CD14-positive monocyte (primary cell): Measurements from ENCODE around the gene OXCT2. TPM values are rescaled to one million over a fixed set of nuclear protein-coding genes. Genes with fewer than 3 reads are reported as not detected.

ENCODE experiments used
- DNase-seq, 3 donors: peaks; one replicate each; pipeline ENCODE4 v3.0.0-alpha.2; 2011 to 2022
- H2AFZ ChIP-seq: 2 replicates; pipeline ENCODE4 v1.6.0; 2012; ENCODE audit warnings: mild to moderate bottlenecking, low read depth, low read length, inconsistent platforms; ENCODE audit not compliant: insufficient read depth, poor library complexity, severe bottlenecking
- H3K27ac ChIP-seq, 2 donors: 1 replicate in 1 of 2; 2 replicates in 1 of 2; pipeline ENCODE4 v1.5.1; 2012 to 2013; ENCODE audit warnings: low read length in 2 of 2, control low read depth in 1 of 2, inconsistent platforms in 1 of 2, low read depth in 1 of 2, mild to moderate bottlenecking in 1 of 2
- H3K27me3 ChIP-seq, 2 donors: one replicate each; pipeline versions ENCODE4 v1.6.0 to v1.6.1; 2011 to 2013; ENCODE audit warnings: low read length in 2 of 2; ENCODE audit not compliant: control insufficient read depth in 2 of 2, insufficient read depth in 2 of 2
- H3K36me3 ChIP-seq, 2 donors: replicated peaks in 1 of 2; 1 replicate in 1 of 2; 2 replicates in 1 of 2; pipeline versions ENCODE4 v1.5.1 to v1.6.1; 2012 to 2013; ENCODE audit warnings: low read length in 2 of 2, control low read depth in 1 of 2, inconsistent platforms in 1 of 2, mild to moderate bottlenecking in 1 of 2; ENCODE audit not compliant: insufficient read depth in 2 of 2, control insufficient read depth in 1 of 2
- H3K4me1 ChIP-seq, 2 donors: 1 replicate in 1 of 2; 2 replicates in 1 of 2; pipeline versions ENCODE4 v1.5.1 to v1.6.1; 2012 to 2013; ENCODE audit warnings: low read length in 2 of 2, control low read depth in 1 of 2, inconsistent platforms in 1 of 2, mild to moderate bottlenecking in 1 of 2, moderate library complexity in 1 of 2; ENCODE audit not compliant: insufficient read depth in 2 of 2, control insufficient read depth in 1 of 2
- H3K4me2 ChIP-seq: replicated peaks from 2 replicates; pipeline ENCODE3; 2012; ENCODE audit warnings: low read length, moderate library complexity, mild to moderate bottlenecking; ENCODE audit not compliant: poor library complexity, severe bottlenecking; ENCODE audit errors: extremely low read depth
- H3K4me3 ChIP-seq, 3 experiments: fragments of 200-600 bp in 1 of 3; sonication (generic) in 1 of 3; replicated peaks in 1 of 3; 1 replicate in 2 of 3; 2 replicates in 1 of 3; pipeline ENCODE4 v1.5.1; 2011 to 2013; ENCODE audit warnings: low read length in 3 of 3, mild to moderate bottlenecking in 3 of 3, control low read depth in 2 of 3, low read depth in 2 of 3, inconsistent platforms in 1 of 3, moderate library complexity in 1 of 3
- H3K79me2 ChIP-seq: 2 replicates; pipeline ENCODE4 v1.6.0; 2012; ENCODE audit warnings: mild to moderate bottlenecking, control low read depth, inconsistent platforms, low read length, moderate library complexity; ENCODE audit not compliant: insufficient read depth
- H3K9ac ChIP-seq: 2 replicates; pipeline ENCODE4 v1.6.0; 2017; ENCODE audit warnings: low read length, mild to moderate bottlenecking; ENCODE audit not compliant: insufficient read depth, poor library complexity, severe bottlenecking
- H3K9me3 ChIP-seq, 2 donors: replicated peaks in 1 of 2; 1 replicate in 1 of 2; 2 replicates in 1 of 2; pipeline versions ENCODE4 v1.5.1 to v1.6.1; 2012 to 2013; ENCODE audit warnings: low read length in 2 of 2, control low read depth in 1 of 2; ENCODE audit not compliant: control insufficient read depth in 1 of 2, insufficient read depth in 1 of 2
- H4K20me1 ChIP-seq: 2 replicates; pipeline ENCODE4 v1.6.0; 2012; ENCODE audit warnings: mild to moderate bottlenecking, low read length, control low read depth, moderate library complexity; ENCODE audit not compliant: insufficient read depth
- H3K27ac Mint-ChIP-seq, 7 donors: one replicate each; pipeline ENCODE4 v1.8.0; 2020; ENCODE audit warnings: mild to moderate bottlenecking in 7 of 7, mixed read lengths in 7 of 7, moderate library complexity in 6 of 7, inconsistent platforms in 2 of 7
- H3K27me3 Mint-ChIP-seq, 3 donors: one replicate each; pipeline ENCODE4 v1.8.0; 2021 to 2022; ENCODE audit warnings: low read depth in 3 of 3, mild to moderate bottlenecking in 3 of 3, mixed read lengths in 3 of 3, moderate library complexity in 3 of 3, inconsistent platforms in 1 of 3
- H3K36me3 Mint-ChIP-seq, 2 donors: one replicate each; pipeline ENCODE4 v1.8.0; 2020; ENCODE audit warnings: mixed read lengths in 2 of 2, inconsistent platforms in 1 of 2, mild to moderate bottlenecking in 1 of 2
- H3K4me1 Mint-ChIP-seq: one replicate; pipeline ENCODE4 v1.8.0; 2020; ENCODE audit warnings: mild to moderate bottlenecking, mixed read lengths
- H3K4me3 Mint-ChIP-seq, 2 donors: one replicate each; pipeline ENCODE4 v1.8.0; 2020; ENCODE audit warnings: mild to moderate bottlenecking in 2 of 2, mixed read lengths in 2 of 2, moderate library complexity in 1 of 2
- H3K9me3 Mint-ChIP-seq, 7 donors: one replicate each; pipeline ENCODE4 v1.8.0; 2020 to 2022; ENCODE audit warnings: mixed read lengths in 7 of 7, mild to moderate bottlenecking in 6 of 7, moderate library complexity in 6 of 7, inconsistent platforms in 2 of 7
- WGBS: methylation state at CpG from one replicate; pipeline ENCODE4 v1.1.5; 2013; ENCODE audit warnings: missing lambda C conversion rate; ENCODE audit not compliant: insufficient coverage; 5-methylcytosine and 5-hydroxymethylcytosine counted together
- intact Hi-C, 2 donors: fragments of 100-400 bp; cut with micrococcal nuclease; formaldehyde crosslinking; loops; one replicate each; pipeline versions ENCODE4 v1.15.0 to v1.15.1; 2023
- polyA plus RNA-seq, 3 donors: library from polyadenylated mRNA; depleted of rRNA in 1 of 3; unstranded in 2 of 3; stranded (reverse) in 1 of 3; fragments of 300-500 nt in 2 of 3; fragments of >200 nt in 1 of 3; fragmentation: Illumina TruSeq in 2 of 3; gene quantifications; 1 replicate in 2 of 3; 2 replicates in 1 of 3; pipeline ENCODE4 v1.2.3, GENCODE V29; 2012 to 2021
- TF ChIP-seq, protein P1 (sequence below): fragments of 200-600 bp; IDR thresholded peaks from one replicate; pipeline ENCODE4 v1.8.0; 2022; ENCODE audit warnings: antibody characterized with exemption, mild to moderate bottlenecking

The OXCT2 gene
- polyA plus RNA-seq, 3 donors: 0.16 to 1.4 (median 0.38) TPM

DNA sequence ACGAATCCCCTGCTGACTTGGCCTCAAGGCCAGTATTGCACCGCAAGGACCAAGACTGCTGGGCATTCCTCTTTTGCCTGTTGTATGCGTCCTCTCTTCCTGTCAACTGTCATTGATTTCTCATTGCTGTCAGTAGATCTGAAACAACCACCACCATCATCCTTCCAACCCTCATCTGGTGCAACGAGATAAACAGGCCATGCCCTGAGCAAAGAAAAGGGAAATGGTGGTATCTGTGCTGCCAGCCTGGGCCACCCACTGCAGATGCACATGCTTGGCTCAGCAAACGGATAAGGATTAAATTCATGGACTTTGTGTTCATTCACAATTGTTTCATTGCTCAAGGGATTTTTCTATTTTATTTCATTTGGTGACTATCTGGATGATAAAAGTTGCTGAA is 13.6 kb downstream of the OXCT2 start:
- Mint-ChIP-seq H3K9me3 (no peaks in the 10 kb centered on the region), H3K4me3 (no peak overlapping the region), H3K4me1 (no peaks in the 10 kb centered on the region), H3K36me3 (peaks cover 73 to 92% of the 10 kb centered on the region in 2 donors), H3K27me3 (peaks cover 0 to 2% (median 0%) of the 10 kb centered on the region in 3 donors), H3K27ac (peak overlapping the region in 1 of 7 donors; percentile 28)
- Histone ChIP-seq H3K9me3 (no peaks in the 10 kb centered on the region), H3K4me3 (no peak overlapping the region), H3K4me2 (no peak overlapping the region), H3K4me1 (no peaks in the 10 kb centered on the region), H3K27ac (no peak overlapping the region), H4K20me1 (no peaks in the 10 kb centered on the region), H3K36me3 (peaks cover 74 to 83% of the 10 kb centered on the region in 2 donors), H3K27me3 (no peaks in the 10 kb centered on the region), H3K9ac (no peak overlapping the region), H3K79me2 (no peaks in the 10 kb centered on the region), H2AFZ (no peak overlapping the region)
- WGBS: 50% methylated on average over 4 of the region's 5 CpGs
- no peak for DNase-seq
- intact Hi-C loops: no loop called here
- TF ChIP-seq, protein P1, sequence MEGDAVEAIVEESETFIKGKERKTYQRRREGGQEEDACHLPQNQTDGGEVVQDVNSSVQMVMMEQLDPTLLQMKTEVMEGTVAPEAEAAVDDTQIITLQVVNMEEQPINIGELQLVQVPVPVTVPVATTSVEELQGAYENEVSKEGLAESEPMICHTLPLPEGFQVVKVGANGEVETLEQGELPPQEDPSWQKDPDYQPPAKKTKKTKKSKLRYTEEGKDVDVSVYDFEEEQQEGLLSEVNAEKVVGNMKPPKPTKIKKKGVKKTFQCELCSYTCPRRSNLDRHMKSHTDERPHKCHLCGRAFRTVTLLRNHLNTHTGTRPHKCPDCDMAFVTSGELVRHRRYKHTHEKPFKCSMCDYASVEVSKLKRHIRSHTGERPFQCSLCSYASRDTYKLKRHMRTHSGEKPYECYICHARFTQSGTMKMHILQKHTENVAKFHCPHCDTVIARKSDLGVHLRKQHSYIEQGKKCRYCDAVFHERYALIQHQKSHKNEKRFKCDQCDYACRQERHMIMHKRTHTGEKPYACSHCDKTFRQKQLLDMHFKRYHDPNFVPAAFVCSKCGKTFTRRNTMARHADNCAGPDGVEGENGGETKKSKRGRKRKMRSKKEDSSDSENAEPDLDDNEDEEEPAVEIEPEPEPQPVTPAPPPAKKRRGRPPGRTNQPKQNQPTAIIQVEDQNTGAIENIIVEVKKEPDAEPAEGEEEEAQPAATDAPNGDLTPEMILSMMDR: no peak

DNA sequence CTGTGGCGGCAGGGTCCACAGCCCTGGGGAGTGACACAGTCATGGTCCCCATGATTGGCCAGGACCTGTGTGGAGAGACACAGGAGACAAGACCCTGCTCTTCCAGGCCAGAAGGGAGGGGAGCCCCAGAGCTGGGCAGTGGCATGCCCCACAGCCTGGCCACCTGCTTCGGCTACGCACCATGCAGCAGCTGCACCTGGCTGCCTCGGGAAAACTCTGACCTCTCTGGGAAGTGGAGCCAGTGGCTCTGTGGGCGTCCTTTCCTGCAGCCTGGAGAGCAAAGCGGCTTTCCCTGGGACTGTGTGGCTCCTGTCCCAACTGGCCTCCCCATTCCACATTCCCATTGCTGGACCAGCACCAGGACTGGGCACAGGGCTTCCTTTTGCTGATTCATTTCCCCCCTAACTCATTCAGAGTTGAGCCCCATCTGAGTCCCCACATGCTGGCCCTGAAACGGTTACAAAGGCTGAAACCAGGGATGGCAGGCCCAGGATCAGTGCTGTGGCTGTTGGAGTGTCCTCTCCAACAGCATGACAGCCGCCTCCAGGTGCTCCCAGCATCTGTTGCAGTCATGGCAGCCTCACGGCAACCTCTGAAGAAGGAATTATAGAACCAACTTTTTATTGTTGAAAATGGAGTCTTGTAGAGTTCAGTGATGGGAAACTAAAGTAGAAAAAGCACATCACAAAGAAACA is 15.0 kb downstream of the OXCT2 start:
- intact Hi-C loops: no loop called here
- Histone ChIP-seq H3K36me3 (peaks cover 85 to 89% of the 10 kb centered on the region in 2 donors), H3K27ac (no peak overlapping the region), H2AFZ (no peak overlapping the region), H3K4me1 (no peaks in the 10 kb centered on the region), H3K4me2 (no peak overlapping the region), H3K9ac (no peak overlapping the region), H3K27me3 (no peaks in the 10 kb centered on the region), H4K20me1 (no peaks in the 10 kb centered on the region), H3K79me2 (no peaks in the 10 kb centered on the region), H3K4me3 (no peak overlapping the region), H3K9me3 (no peaks in the 10 kb centered on the region)
- Mint-ChIP-seq H3K9me3 (no peaks in the 10 kb centered on the region), H3K4me3 (no peak overlapping the region), H3K27ac (peak overlapping the region in 1 of 7 donors; percentile 77), H3K36me3 (peaks cover 77 to 93% of the 10 kb centered on the region in 2 donors), H3K27me3 (no peaks in the 10 kb centered on the region), H3K4me1 (no peaks in the 10 kb centered on the region)
- TF ChIP-seq, protein P1: no peak
- 86% methylated on average over 7 of the region's 9 CpGs for WGBS
- no peak for DNase-seq
